ENCODE results near the gene GPX4.
"Not testable (repeated sequence)": the region's sequence is repeated elsewhere in the genome, so short reads cannot be mapped to it uniquely, and the experiment has no call there.

GPX4 gene

GRCh38 chr19:1123885-1124677 is 20.3 kb downstream of the GPX4 start:
- Mint-ChIP-seq H3K36me3 (peaks cover 4% of the 10 kb centered on the region), H3K9me3 (no peaks in the 10 kb centered on the region), H3K4me1 (peaks cover 6% of the 10 kb centered on the region), H3K4me3 (no peak overlapping the region), H3K27ac (no peak overlapping the region), H3K27me3 (no peaks in the 10 kb centered on the region)

- peak overlapping the region; percentile 30 for H3K27ac Mint-ChIP-seq
These were observed 22.0 kb downstream of the GPX4 start for GRCh38 chr19:1125601-1126467.

GRCh38 chr19:1126984-1127760 is 23.4 kb downstream of the GPX4 start:
- peaks cover 14% of the 10 kb centered on the region for H3K4me1 Mint-ChIP-seq
- no peak overlapping the region for H3K4me3 Mint-ChIP-seq
- H3K36me3 Mint-ChIP-seq = peaks cover 1% of the 10 kb centered on the region
- H3K27ac Mint-ChIP-seq = peak overlapping the region; percentile 51
- H3K27me3 Mint-ChIP-seq = no peaks in the 10 kb centered on the region
- no peaks in the 10 kb centered on the region for H3K9me3 Mint-ChIP-seq

More at GRCh38 chr19:1125601-1126467, 22.0 kb downstream of the GPX4 start:
- no peak overlapping the region for H3K4me3 Mint-ChIP-seq
- no peaks in the 10 kb centered on the region for H3K9me3 Mint-ChIP-seq
- H3K27me3 Mint-ChIP-seq = no peaks in the 10 kb centered on the region
- peaks cover 14% of the 10 kb centered on the region for H3K4me1 Mint-ChIP-seq
- H3K36me3 Mint-ChIP-seq = peaks cover 4% of the 10 kb centered on the region

GRCh38 chr19:1128106-1128505 is 24.3 kb downstream of the GPX4 start:
- peaks cover 1% of the 10 kb centered on the region for H3K36me3 Mint-ChIP-seq
- no peaks in the 10 kb centered on the region for H3K27me3 Mint-ChIP-seq
- H3K9me3 Mint-ChIP-seq = no peaks in the 10 kb centered on the region
- H3K4me1 Mint-ChIP-seq = peaks cover 14% of the 10 kb centered on the region
- no peak overlapping the region for H3K4me3 Mint-ChIP-seq
- no peak overlapping the region for H3K27ac Mint-ChIP-seq

- not testable (repeated sequence) for H3K9me3 Mint-ChIP-seq, H3K27me3 Mint-ChIP-seq, H3K4me3 Mint-ChIP-seq, H3K36me3 Mint-ChIP-seq
- peaks cover 20% of the 10 kb centered on the region for H3K4me1 Mint-ChIP-seq
- peak overlapping the region; percentile 70 for H3K27ac Mint-ChIP-seq
These were observed 25.3 kb downstream of the GPX4 start for GRCh38 chr19:1129084-1129483.

GRCh38 chr19:1129535-1129934 is 25.7 kb downstream of the GPX4 start:
- H3K27ac Mint-ChIP-seq = peak overlapping the region; percentile 70
- H3K4me1 Mint-ChIP-seq = peaks cover 23% of the 10 kb centered on the region
- peak overlapping the region; percentile 89 for H3K4me3 Mint-ChIP-seq
- no peaks in the 10 kb centered on the region for H3K27me3 Mint-ChIP-seq
- H3K9me3 Mint-ChIP-seq = no peaks in the 10 kb centered on the region
- H3K36me3 Mint-ChIP-seq = peaks cover 1% of the 10 kb centered on the region

GRCh38 chr19:1130771-1131717 is 27.2 kb downstream of the GPX4 start:
- peaks cover 32% of the 10 kb centered on the region for H3K4me1 Mint-ChIP-seq
- peak overlapping the region; percentile 91 for H3K27ac Mint-ChIP-seq
- no peaks in the 10 kb centered on the region for H3K9me3 Mint-ChIP-seq
- H3K27me3 Mint-ChIP-seq = no peaks in the 10 kb centered on the region
- peaks cover 1% of the 10 kb centered on the region for H3K36me3 Mint-ChIP-seq
- peak overlapping the region; percentile 89 for H3K4me3 Mint-ChIP-seq

- H3K4me3 Mint-ChIP-seq = peak overlapping the region; percentile 89
- H3K27me3 Mint-ChIP-seq = no peaks in the 10 kb centered on the region
- peak overlapping the region; percentile 91 for H3K27ac Mint-ChIP-seq
- H3K4me1 Mint-ChIP-seq = peaks cover 36% of the 10 kb centered on the region
- H3K9me3 Mint-ChIP-seq = no peaks in the 10 kb centered on the region
- peaks cover 1% of the 10 kb centered on the region for H3K36me3 Mint-ChIP-seq
These were observed 28.1 kb downstream of the GPX4 start for GRCh38 chr19:1131718-1132551.

- Mint-ChIP-seq H3K9me3 (no peaks in the 10 kb centered on the region), H3K36me3 (peaks cover 1% of the 10 kb centered on the region), H3K4me1 (peaks cover 33% of the 10 kb centered on the region), H3K27ac (peak overlapping the region; percentile 88), H3K27me3 (no peaks in the 10 kb centered on the region), H3K4me3 (peak overlapping the region; percentile 89)
These were observed 29.0 kb downstream of the GPX4 start for GRCh38 chr19:1132552-1133383.

GRCh38 chr19:1133471-1133929 is 29.7 kb downstream of the GPX4 start:
- Mint-ChIP-seq H3K4me3 (peak overlapping the region; percentile 47), H3K36me3 (no peaks in the 10 kb centered on the region), H3K27me3 (no peaks in the 10 kb centered on the region), H3K4me1 (peaks cover 31% of the 10 kb centered on the region), H3K9me3 (no peaks in the 10 kb centered on the region), H3K27ac (peak overlapping the region; percentile 88)

GRCh38 chr19:1134431-1134830 is 30.6 kb downstream of the GPX4 start:
- peak overlapping the region; percentile 30 for H3K27ac Mint-ChIP-seq
- H3K27me3 Mint-ChIP-seq = no peaks in the 10 kb centered on the region
- H3K9me3 Mint-ChIP-seq = no peaks in the 10 kb centered on the region
- peaks cover 31% of the 10 kb centered on the region for H3K4me1 Mint-ChIP-seq
- H3K4me3 Mint-ChIP-seq = no peak overlapping the region
- no peaks in the 10 kb centered on the region for H3K36me3 Mint-ChIP-seq

GRCh38 chr19:1135454-1135853 is 31.7 kb downstream of the GPX4 start:
- Mint-ChIP-seq H3K4me1 (peaks cover 24% of the 10 kb centered on the region), H3K9me3 (no peaks in the 10 kb centered on the region), H3K27ac (no peak overlapping the region)

GRCh38 chr19:1136201-1136600 is 32.4 kb downstream of the GPX4 start:
- Mint-ChIP-seq H3K27ac (peak overlapping the region; percentile 70), H3K4me3 (no peak overlapping the region), H3K9me3 (no peaks in the 10 kb centered on the region), H3K36me3 (peaks cover 3% of the 10 kb centered on the region), H3K27me3 (no peaks in the 10 kb centered on the region), H3K4me1 (peaks cover 22% of the 10 kb centered on the region)

More at GRCh38 chr19:1135454-1135853, 31.7 kb downstream of the GPX4 start:
- Mint-ChIP-seq H3K4me3 (no peak overlapping the region), H3K36me3 (peaks cover 3% of the 10 kb centered on the region), H3K27me3 (no peaks in the 10 kb centered on the region)

Data from activated naive CD4-positive, alpha-beta T cell treated with anti-CD3 and anti-CD28 coated beads, Interleukin-2, amount 50 U/mL, for 24 hours (primary cell).